Frontal cortex (tissue), 4 donors: ENCODE results near the gene CCDC40. TPM values are rescaled to one million over a fixed set of nuclear protein-coding genes. Genes with fewer than 3 reads are reported as not detected.
"Not testable (repeated sequence)": the region's sequence is repeated elsewhere in the genome, so short reads cannot be mapped to it uniquely, and the experiment has no call there.

Experiments used
- DNase-seq, 2 donors: peaks; one replicate each; pipeline ENCODE4 v3.0.0; 2012; ENCODE audit warnings: low spot score in 2 of 2
- FAIRE-seq: peaks from 2 replicates; lab custom pipeline; 2012; peaks lifted over from hg19 to GRCh38; lab: Jason Lieb, UNC
- total RNA-seq: library from RNA; depleted of rRNA; stranded (reverse); fragments of >200 nt; gene quantifications from one replicate; pipeline ENCODE4 v1.2.3, GENCODE V29; 2014
- donor health status: control.
- donor health status: control.
- donor health status: control.

Gene CCDC40
- total RNA-seq, 1 donor from 2014 or later = 6.5 TPM

- DNase-seq = no peak
- no peak for FAIRE-seq
Measured at GRCh38 chr17:80034791-80035686, 1.4 kb upstream of the CCDC40 start.

- FAIRE-seq (no peak), DNase-seq (no peak)
Measured at GRCh38 chr17:80035687-80035936, 830 bp upstream of the CCDC40 start, which contains the start of gene TBC1D16. Gene TBC1D16, minus strand, starts transcription at chr17:80035872. Its CDS starts 22,325 bp downstream, at chr17:80013547.

- DNase-seq (peak in 1 of 2 donors; percentile 55), FAIRE-seq (no peak)
Measured at GRCh38 chr17:80036715-80037477, 454 bp downstream of the CCDC40 start.

DNA sequence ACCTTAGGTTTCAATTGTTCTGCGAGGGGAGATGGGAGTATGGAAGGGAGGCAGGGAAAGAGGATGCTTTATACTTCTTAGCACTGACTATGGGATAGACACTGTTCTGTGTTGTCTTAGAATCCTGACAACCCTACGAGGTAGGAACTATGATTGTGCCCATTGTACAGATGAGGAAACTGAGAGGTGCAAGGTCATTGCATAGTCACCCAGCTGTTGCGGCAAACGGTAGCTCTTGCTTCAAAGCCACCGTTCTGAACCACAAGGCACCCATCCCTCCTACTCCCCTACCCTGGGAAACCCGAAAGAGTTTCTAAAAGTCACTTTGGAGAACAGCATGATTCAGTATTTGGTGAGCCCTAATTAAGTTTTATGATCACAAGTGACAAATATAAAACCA lies 7.5 kb downstream of the CCDC40 start:
- no peak for DNase-seq
- no peak for FAIRE-seq

- DNase-seq (no peak), FAIRE-seq (no peak)
Measured at GRCh38 chr17:80045703-80046102, 9.3 kb downstream of the CCDC40 start.

GRCh38 chr17:80046709-80047108 lies 10.3 kb downstream of the CCDC40 start:
- not testable (repeated sequence) for DNase-seq, FAIRE-seq

GRCh38 chr17:80047176-80047575 lies 10.7 kb downstream of the CCDC40 start:
- DNase-seq (no peak), FAIRE-seq (no peak)

- no peak for DNase-seq
- FAIRE-seq = no peak
Measured at GRCh38 chr17:80049986-80050385, 13.5 kb downstream of the CCDC40 start.

GRCh38 chr17:80050706-80051105 lies 14.3 kb downstream of the CCDC40 start:
- no peak for FAIRE-seq
- DNase-seq = no peak

GRCh38 chr17:80051681-80052080 lies 15.2 kb downstream of the CCDC40 start:
- DNase-seq (no peak), FAIRE-seq (no peak)

GRCh38 chr17:80053102-80053501 lies 16.7 kb downstream of the CCDC40 start:
- FAIRE-seq (no peak), DNase-seq (no peak)

DNA sequence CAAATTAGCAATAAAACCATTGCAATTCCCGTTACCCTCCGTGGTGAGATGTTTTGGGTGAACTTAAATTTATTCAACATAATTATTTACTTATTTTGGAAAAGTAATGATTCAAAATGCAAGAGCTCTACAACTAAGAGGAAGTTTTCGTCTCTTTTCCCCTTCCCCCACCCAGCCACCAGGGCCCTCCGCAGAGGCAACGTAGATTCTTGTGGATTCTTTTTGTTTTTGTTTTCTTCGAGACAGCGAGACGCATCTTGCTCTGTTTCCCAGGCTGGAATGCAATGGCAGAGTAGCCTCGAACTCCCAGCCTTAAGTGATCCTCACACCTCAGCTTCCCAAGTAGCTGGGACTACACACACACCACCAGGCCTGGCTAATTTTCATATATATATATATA lies 19.2 kb downstream of the CCDC40 start:
- FAIRE-seq (no peak), DNase-seq (no peak)

DNA sequence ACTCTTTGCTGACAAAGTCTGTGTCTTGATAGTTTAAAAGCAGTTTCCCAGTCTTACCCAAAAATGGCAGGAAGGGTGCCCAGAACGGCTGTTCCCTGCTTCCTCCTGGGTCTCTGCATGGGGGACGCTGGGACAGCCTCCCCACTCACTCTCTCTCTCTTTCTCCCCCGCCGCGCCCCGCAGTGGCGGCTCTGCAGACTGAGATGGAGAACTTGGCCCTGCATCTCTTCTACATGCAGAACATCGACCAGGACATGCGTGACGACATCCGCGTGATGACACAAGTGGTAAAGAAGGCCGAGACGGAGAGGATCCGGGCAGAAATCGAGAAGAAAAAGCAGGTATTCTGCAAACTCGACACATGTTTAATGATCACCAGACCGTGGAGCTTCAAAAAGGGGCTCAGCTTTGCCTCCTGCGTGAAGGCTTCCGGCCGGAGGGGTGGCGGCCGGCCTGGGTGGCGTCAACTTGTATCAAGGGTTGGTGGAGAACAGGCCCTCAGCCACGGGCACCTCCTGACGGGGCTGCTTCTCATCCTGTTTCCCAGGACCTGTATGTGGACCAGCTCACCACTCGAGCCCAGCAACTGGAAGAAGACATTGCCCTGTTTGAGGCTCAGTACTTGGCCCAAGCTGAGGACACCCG lies 22.0 kb downstream of the CCDC40 start:
- no peak for FAIRE-seq

GRCh38 chr17:80060644-80061043 lies 24.2 kb downstream of the CCDC40 start:
- no peak for DNase-seq

More for the DNA sequence above, 22.0 kb downstream of the CCDC40 start:
- no peak for DNase-seq

GRCh38 chr17:80061421-80061820 lies 25.0 kb downstream of the CCDC40 start:
- no peak for FAIRE-seq

More at GRCh38 chr17:80060644-80061043, 24.2 kb downstream of the CCDC40 start:
- no peak for FAIRE-seq

GRCh38 chr17:80063830-80064585 lies 27.6 kb downstream of the CCDC40 start:
- FAIRE-seq (no peak), DNase-seq (no peak)

More at GRCh38 chr17:80061421-80061820, 25.0 kb downstream of the CCDC40 start:
- no peak for DNase-seq

DNA sequence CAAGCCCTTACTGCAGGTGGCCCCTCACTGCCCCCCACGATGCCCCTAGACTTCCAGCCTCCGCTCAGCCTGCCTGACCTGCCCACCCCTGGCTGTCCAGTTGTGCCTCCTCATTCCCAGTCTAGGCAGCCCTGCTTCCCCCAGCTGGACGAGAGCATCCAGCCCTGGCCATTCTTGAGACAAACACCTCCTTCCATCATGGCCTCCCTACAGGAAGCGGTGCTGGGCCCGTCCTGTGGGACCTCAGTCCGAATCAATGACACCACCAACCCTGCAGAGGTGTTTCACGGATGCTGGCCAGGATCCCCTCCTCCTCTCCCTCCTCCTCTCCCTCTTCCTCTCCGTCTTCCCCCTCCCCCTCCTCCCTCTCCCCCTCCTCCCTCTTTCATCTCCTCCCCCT lies 28.3 kb downstream of the CCDC40 start:
- FAIRE-seq = no peak
- no peak for DNase-seq

GRCh38 chr17:80065478-80066170 lies 29.2 kb downstream of the CCDC40 start:
- FAIRE-seq = no peak
- DNase-seq = no peak

GRCh38 chr17:80067393-80067986 lies 31.0 kb downstream of the CCDC40 start:
- FAIRE-seq (no peak), DNase-seq (no peak)
